ENCODE measurements around the gene KAT14.
A peak's percentile ranks its signal among the peaks of the same experiment; 100 is the strongest.
"Not testable (repeated sequence)": the region's sequence is repeated elsewhere in the genome, so short reads cannot be mapped to it uniquely, and the experiment has no call there.

Gene KAT14

GRCh38 chr20:18137412-18138265 is at the start of gene KAT14, which contains the start of gene PET117:
Gene KAT14, plus strand, starts transcription at chr20:18137863. Its CDS starts 4,798 bp downstream, at chr20:18142661.
Gene PET117, plus strand, starts transcription at chr20:18137863. Its CDS starts 93 bp downstream, at chr20:18137956.
- DNase-seq, result peak; percentile 65 to 98 (median 88)

GRCh38 chr20:18088298-18088697 is 49.4 kb upstream of the KAT14 start:
- DNase-seq, result not testable (repeated sequence)

- DNase-seq, result not testable (repeated sequence)
Measured at GRCh38 chr20:18088841-18089240, 48.8 kb upstream of the KAT14 start.

- DNase-seq, result no peak
Measured at GRCh38 chr20:18090044-18090443, 47.6 kb upstream of the KAT14 start.

GRCh38 chr20:18090477-18090876 is 47.2 kb upstream of the KAT14 start:
- no peak for DNase-seq

- DNase-seq, result no peak
Measured at GRCh38 chr20:18091623-18092022, 46.0 kb upstream of the KAT14 start.

GRCh38 chr20:18092890-18093289 is 44.8 kb upstream of the KAT14 start:
- DNase-seq, result no peak

GRCh38 chr20:18093388-18093787 is 44.3 kb upstream of the KAT14 start:
- DNase-seq, result no peak

- DNase-seq, result no peak
Measured at GRCh38 chr20:18094191-18094590, 43.5 kb upstream of the KAT14 start.

- DNase-seq, result not testable (repeated sequence)
Measured at GRCh38 chr20:18100569-18100968, 37.1 kb upstream of the KAT14 start.

GRCh38 chr20:18101125-18101810 is 36.4 kb upstream of the KAT14 start:
- DNase-seq, result no peak

GRCh38 chr20:18103497-18103896 is 34.2 kb upstream of the KAT14 start:
- DNase-seq, result no peak

- no peak for DNase-seq
Measured at GRCh38 chr20:18108326-18108725, 29.3 kb upstream of the KAT14 start.

GRCh38 chr20:18128574-18128973 is 9.1 kb upstream of the KAT14 start:
- not testable (repeated sequence) for DNase-seq

- no peak for DNase-seq
Measured at GRCh38 chr20:18132663-18133062, 5.0 kb upstream of the KAT14 start.

GRCh38 chr20:18133962-18134361 is 3.7 kb upstream of the KAT14 start:
- no peak for DNase-seq

GRCh38 chr20:18138266-18138582 is 561 bp downstream of the KAT14 start:
- peak in 1 of 14 donors; percentile 50 for DNase-seq

- DNase-seq, result no peak
Measured at GRCh38 chr20:18138639-18139583, 1.2 kb downstream of the KAT14 start.

GRCh38 chr20:18139832-18140231 is 2.2 kb downstream of the KAT14 start:
- no peak for DNase-seq

- DNase-seq, result no peak
Measured at GRCh38 chr20:18144541-18145099, 7.0 kb downstream of the KAT14 start.

GRCh38 chr20:18154342-18154741 is 16.7 kb downstream of the KAT14 start:
- no peak for DNase-seq

GRCh38 chr20:18156045-18156444 is 18.4 kb downstream of the KAT14 start:
- no peak for DNase-seq
